H54 (cell line): ENCODE data around the gene GJD3.

Experiments
- DNase-seq: peaks from one replicate; pipeline ENCODE4 v3.0.0; 2011; ENCODE audit warnings: low spot score, mixed read lengths; ENCODE audit not compliant: insufficient read length
- FAIRE-seq: peaks from 3 replicates; lab custom pipeline; 2011; peaks lifted over from hg19 to GRCh38; lab: Jason Lieb, UNC
- POLR2A ChIP-seq: IDR thresholded peaks from 2 replicates; pipeline ENCODE4 v1.6.1; 2011; ENCODE audit warnings: low read depth, mild to moderate bottlenecking, low read length

Gene GJD3

GRCh38 chr17:40343219-40344119, 21.1 kb downstream of the GJD3 start:
- FAIRE-seq: no peak
- no peak for DNase-seq
- TF ChIP-seq POLR2A: no peak

- DNase-seq (no peak), FAIRE-seq (no peak)
- no peak for TF ChIP-seq POLR2A
Measured at GRCh38 chr17:40342504-40343218, 21.9 kb downstream of the GJD3 start.

GRCh38 chr17:40341808-40342503, 22.6 kb downstream of the GJD3 start:
- FAIRE-seq (no peak), DNase-seq (no peak)
- TF ChIP-seq POLR2A: peak; percentile 52

- TF ChIP-seq POLR2A: 0 out of 2 replicates have a peak, but pooled peaks have one; percentile 28
- FAIRE-seq: no peak
Measured at GRCh38 chr17:40340880-40341807, 23.4 kb downstream of the GJD3 start.

GRCh38 chr17:40340327-40340726, 24.2 kb downstream of the GJD3 start:
- DNase-seq: no peak
- TF ChIP-seq POLR2A: no peak
- FAIRE-seq: no peak

More at GRCh38 chr17:40340880-40341807, 23.4 kb downstream of the GJD3 start:
- DNase-seq: peak; percentile 90

GRCh38 chr17:40338941-40339649, 25.4 kb downstream of the GJD3 start:
- FAIRE-seq: no peak
- no peak for TF ChIP-seq POLR2A
- no peak for DNase-seq

- TF ChIP-seq POLR2A: no peak
- no peak for DNase-seq
- no peak for FAIRE-seq
Measured at GRCh38 chr17:40338058-40338457, 26.5 kb downstream of the GJD3 start.

GRCh38 chr17:40337351-40337750, 27.2 kb downstream of the GJD3 start:
- no peak for FAIRE-seq

GRCh38 chr17:40335620-40336019, 28.9 kb downstream of the GJD3 start:
- TF ChIP-seq POLR2A: no peak
- no peak for FAIRE-seq
- DNase-seq: no peak

More at GRCh38 chr17:40337351-40337750, 27.2 kb downstream of the GJD3 start:
- DNase-seq: no peak
- TF ChIP-seq POLR2A: no peak

- TF ChIP-seq POLR2A: no peak
- DNase-seq (no peak), FAIRE-seq (no peak)
Measured at GRCh38 chr17:40333781-40334448, 30.6 kb downstream of the GJD3 start.

- FAIRE-seq (no peak), DNase-seq (peak; percentile 75)
- no peak for TF ChIP-seq POLR2A
Measured at GRCh38 chr17:40331743-40332641, 32.5 kb downstream of the GJD3 start.
